ENCODE results near the gene SUPT3H.
"Not testable (repeated sequence)": the region's sequence is repeated elsewhere in the genome, so short reads cannot be mapped to it uniquely, and the experiment has no call there.

The SUPT3H gene

DNA sequence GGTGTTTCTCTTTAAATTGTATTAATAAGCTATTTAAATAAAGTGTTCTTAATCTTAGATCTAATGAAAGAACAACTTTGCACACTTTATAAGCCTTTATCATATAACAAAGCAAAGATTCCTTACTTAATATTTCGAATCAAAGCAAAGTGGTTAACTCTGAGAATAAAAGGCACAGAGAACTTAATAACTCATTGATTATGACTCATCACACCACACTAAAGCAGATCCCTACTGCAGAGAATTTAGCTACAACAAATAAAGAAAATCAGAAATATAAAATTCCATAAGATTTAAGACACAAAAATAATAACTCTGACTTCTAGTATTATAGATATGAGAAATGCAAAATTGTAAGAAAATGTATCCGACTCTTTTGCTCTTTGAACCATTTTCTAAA, 185.2 kb downstream of the SUPT3H start:
- no peak overlapping the region for H3K4me3 ChIP-seq (ENCODE audit: low read length)
- no peak overlapping the region for H3K9ac ChIP-seq (ENCODE audit: low read length)
- no peaks in the 10 kb centered on the region for H3K4me1 ChIP-seq (ENCODE audit: control insufficient read depth, low read depth, low read length)
- H3K9me3 ChIP-seq (ENCODE audit: control insufficient read depth, low read depth, low read length), result no peaks in the 10 kb centered on the region
- no peak overlapping the region for H3K27ac ChIP-seq (ENCODE audit: low read length)
- H3K27me3 ChIP-seq (ENCODE audit: control insufficient read depth, insufficient read depth, low read length), result no peaks in the 10 kb centered on the region
- H3K36me3 ChIP-seq (ENCODE audit: control insufficient read depth, low read depth, low read length), result no peaks in the 10 kb centered on the region

DNA sequence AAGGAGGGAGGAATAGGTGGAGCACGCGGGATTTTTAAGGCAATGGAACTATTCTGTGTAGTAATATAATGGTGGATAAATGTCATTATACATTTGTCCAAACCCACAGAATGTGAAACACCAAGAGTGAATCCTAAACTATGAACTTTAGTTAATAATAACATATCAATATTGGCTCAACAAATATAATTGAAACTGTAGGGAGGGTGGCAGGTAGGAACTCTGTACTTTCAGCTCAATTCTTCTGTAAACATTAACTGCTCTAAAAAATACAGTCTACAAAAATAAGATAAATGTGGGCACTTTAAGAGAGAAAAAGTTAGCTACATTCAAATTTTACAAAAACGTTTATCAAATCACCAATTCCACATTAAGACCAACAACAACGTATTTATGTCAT, 186.3 kb downstream of the SUPT3H start:
- H3K27me3 ChIP-seq (ENCODE audit: control insufficient read depth, insufficient read depth, low read length), result no peaks in the 10 kb centered on the region
- H3K9me3 ChIP-seq (ENCODE audit: control insufficient read depth, low read depth, low read length), result no peaks in the 10 kb centered on the region
- H3K4me1 ChIP-seq (ENCODE audit: control insufficient read depth, low read depth, low read length), result no peaks in the 10 kb centered on the region

DNA sequence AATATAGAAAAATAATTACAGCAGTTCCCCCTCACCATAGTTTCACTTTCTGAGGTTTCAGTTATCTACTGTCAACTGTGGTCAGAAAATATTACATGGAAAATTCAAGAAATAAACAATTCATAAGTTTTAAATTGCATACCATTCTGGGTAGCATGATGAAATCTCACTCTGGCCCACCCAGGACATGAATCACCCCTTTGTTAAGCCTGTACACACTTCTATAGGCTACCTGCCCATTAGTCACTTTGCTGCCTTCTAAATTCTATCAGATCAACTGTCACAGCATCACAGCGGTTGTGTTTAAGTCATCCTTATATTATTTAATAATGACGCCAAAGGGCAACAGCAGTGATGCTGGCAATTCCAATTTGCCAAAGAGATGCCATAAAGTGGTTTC, 189.9 kb downstream of the SUPT3H start:
- Histone ChIP-seq H3K36me3 (ENCODE audit: control insufficient read depth, low read depth, low read length) (no peaks in the 10 kb centered on the region), H3K4me3 (ENCODE audit: low read length) (no peak overlapping the region), H3K27ac (ENCODE audit: low read length) (no peak overlapping the region), H3K9ac (ENCODE audit: low read length) (no peak overlapping the region), H3K9me3 (ENCODE audit: control insufficient read depth, low read depth, low read length) (no peaks in the 10 kb centered on the region), H3K4me1 (ENCODE audit: control insufficient read depth, low read depth, low read length) (no peaks in the 10 kb centered on the region), H3K27me3 (ENCODE audit: control insufficient read depth, insufficient read depth, low read length) (no peaks in the 10 kb centered on the region)

More for the DNA sequence above, 186.3 kb downstream of the SUPT3H start:
- H3K4me3 ChIP-seq (ENCODE audit: low read length), result no peak overlapping the region
- no peaks in the 10 kb centered on the region for H3K36me3 ChIP-seq (ENCODE audit: control insufficient read depth, low read depth, low read length)
- no peak overlapping the region for H3K9ac ChIP-seq (ENCODE audit: low read length)
- no peak overlapping the region for H3K27ac ChIP-seq (ENCODE audit: low read length)

DNA sequence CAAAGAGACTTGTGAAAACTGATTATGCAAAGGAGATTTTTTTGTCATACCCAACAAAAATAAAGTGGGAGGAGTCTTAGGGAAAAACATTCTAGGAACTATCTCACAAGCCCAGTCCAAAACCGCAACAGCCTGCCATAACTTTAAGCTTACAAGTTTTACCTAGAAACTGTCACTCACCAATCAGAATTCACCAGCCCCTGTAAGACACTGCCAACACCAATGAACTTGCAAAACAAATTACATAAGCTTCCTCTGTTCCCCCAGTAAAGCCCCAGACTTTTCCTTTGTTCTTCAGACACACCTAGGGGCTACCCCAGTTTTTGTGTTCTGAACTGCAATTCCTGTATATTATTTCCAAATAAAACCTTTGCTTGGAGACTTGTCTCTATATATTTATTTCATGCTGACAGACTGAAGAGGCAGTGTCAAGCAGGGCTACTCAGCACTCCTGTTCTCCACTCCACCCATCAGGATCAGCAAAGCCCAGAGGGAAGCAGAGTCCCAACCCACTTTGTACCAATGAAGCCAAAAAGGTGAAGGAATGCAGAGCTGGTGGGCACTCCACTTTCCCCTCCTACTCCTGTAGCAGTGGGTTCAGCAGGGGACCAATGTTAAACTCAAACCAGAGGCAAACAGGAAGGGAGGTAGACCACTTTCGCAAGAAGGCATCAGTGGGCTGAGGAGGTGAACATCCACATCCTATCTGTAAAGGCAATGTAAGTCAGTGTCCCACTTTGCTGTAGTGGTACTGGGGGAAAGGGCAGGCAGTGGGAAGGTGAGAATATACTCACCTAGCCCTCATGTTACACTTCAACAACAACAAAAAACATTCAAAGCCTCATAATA, 192.1 kb downstream of the SUPT3H start:
- no peak overlapping the region for H3K9ac ChIP-seq (ENCODE audit: low read length)
- no peaks in the 10 kb centered on the region for H3K27me3 ChIP-seq (ENCODE audit: control insufficient read depth, insufficient read depth, low read length)
- no peaks in the 10 kb centered on the region for H3K9me3 ChIP-seq (ENCODE audit: control insufficient read depth, low read depth, low read length)
- no peak overlapping the region for H3K27ac ChIP-seq (ENCODE audit: low read length)
- H3K4me1 ChIP-seq (ENCODE audit: control insufficient read depth, low read depth, low read length), result no peaks in the 10 kb centered on the region
- H3K36me3 ChIP-seq (ENCODE audit: control insufficient read depth, low read depth, low read length), result no peaks in the 10 kb centered on the region
- H3K4me3 ChIP-seq (ENCODE audit: low read length), result no peak overlapping the region

DNA sequence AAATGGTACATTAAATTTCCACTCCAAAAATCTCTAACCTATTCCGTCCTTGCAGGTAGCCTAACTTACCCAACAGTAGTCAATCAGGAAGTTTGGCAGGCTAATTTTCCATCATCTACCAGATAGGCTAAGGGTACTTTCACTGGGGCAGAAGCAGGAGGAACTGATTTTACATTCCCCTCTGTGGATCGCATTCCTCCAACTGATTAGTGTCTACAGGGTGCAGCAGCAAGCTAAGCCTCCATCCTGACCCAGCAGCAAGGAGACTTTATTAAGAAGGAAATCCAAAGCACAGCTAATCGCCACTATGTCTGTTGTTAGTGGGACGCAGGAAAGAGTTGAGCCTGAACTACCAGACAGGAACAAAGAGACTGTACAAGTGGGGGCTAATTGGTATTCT, 192.8 kb downstream of the SUPT3H start:
- no peaks in the 10 kb centered on the region for H3K4me1 ChIP-seq (ENCODE audit: control insufficient read depth, low read depth, low read length)
- no peaks in the 10 kb centered on the region for H3K36me3 ChIP-seq (ENCODE audit: control insufficient read depth, low read depth, low read length)
- no peak overlapping the region for H3K9ac ChIP-seq (ENCODE audit: low read length)
- H3K4me3 ChIP-seq (ENCODE audit: low read length), result no peak overlapping the region
- no peaks in the 10 kb centered on the region for H3K27me3 ChIP-seq (ENCODE audit: control insufficient read depth, insufficient read depth, low read length)
- no peak overlapping the region for H3K27ac ChIP-seq (ENCODE audit: low read length)
- no peaks in the 10 kb centered on the region for H3K9me3 ChIP-seq (ENCODE audit: control insufficient read depth, low read depth, low read length)

DNA sequence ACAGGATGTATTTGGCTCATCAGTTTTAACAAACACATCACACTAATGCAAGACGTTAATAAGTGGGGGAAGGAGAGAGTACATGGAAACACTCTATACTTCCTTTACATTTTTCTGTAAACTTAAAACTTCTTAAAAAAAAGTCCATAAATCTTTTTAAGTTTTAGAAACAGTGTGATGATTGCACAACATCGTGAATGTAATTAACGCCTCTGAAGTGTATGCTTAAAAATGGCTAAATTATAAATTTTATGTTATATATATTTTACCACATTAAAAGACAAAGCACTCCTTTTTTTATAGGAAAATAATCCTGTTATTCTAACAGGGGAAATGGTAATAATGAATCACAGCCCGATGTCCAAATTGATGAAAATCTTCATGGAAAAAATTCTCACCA, 193.7 kb downstream of the SUPT3H start:
- Histone ChIP-seq H3K27me3 (ENCODE audit: control insufficient read depth, insufficient read depth, low read length) (no peaks in the 10 kb centered on the region), H3K9ac (ENCODE audit: low read length) (no peak overlapping the region), H3K4me1 (ENCODE audit: control insufficient read depth, low read depth, low read length) (no peaks in the 10 kb centered on the region), H3K36me3 (ENCODE audit: control insufficient read depth, low read depth, low read length) (no peaks in the 10 kb centered on the region), H3K4me3 (ENCODE audit: low read length) (no peak overlapping the region), H3K9me3 (ENCODE audit: control insufficient read depth, low read depth, low read length) (no peaks in the 10 kb centered on the region), H3K27ac (ENCODE audit: low read length) (no peak overlapping the region)

DNA sequence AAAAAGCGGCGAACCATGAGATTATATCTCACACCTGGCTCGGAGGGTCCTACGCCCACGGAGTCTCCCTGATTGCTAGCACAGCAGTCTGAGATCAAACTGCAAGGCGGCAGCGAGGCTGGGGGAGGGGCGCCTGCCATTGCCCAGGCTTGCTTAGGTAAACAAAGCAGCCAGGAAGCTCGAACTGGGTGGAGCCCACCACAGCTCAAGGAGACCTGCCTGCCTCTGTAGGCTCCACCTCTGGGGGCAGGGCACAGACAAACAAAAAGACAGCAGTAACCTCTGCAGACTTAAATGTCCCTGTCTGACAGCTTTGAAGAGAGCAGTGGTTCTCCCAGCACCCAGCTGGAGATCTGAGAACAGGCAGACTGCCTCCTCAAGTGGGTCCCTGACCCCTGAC, 201.4 kb downstream of the SUPT3H start:
- not testable (repeated sequence) for H3K4me1 ChIP-seq (ENCODE audit: control insufficient read depth, low read depth, low read length); H3K27me3 ChIP-seq (ENCODE audit: control insufficient read depth, insufficient read depth, low read length); H3K4me3 ChIP-seq (ENCODE audit: low read length); H3K36me3 ChIP-seq (ENCODE audit: control insufficient read depth, low read depth, low read length); H3K9me3 ChIP-seq (ENCODE audit: control insufficient read depth, low read depth, low read length); H3K27ac ChIP-seq (ENCODE audit: low read length); H3K9ac ChIP-seq (ENCODE audit: low read length)

DNA sequence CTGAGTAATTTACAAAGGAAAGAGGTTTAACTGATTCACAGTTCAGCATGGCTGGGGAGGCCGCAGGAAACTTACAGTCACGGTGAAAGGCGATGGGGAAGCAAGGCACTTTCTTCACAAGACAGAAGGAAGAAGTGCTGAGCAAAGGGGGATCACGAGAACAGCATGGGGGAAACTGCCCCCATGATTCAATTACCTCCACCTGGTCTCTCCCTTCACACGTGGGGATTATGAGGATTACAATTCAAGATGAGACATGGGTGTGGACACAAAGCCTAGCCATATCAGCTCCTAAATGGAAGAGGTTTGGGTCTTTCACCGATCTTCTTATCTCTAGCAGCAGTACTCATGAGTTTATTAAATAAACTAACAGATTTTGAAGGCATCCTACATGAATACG, 202.5 kb downstream of the SUPT3H start:
- no peak overlapping the region for H3K9ac ChIP-seq (ENCODE audit: low read length)
- no peaks in the 10 kb centered on the region for H3K27me3 ChIP-seq (ENCODE audit: control insufficient read depth, insufficient read depth, low read length)
- no peaks in the 10 kb centered on the region for H3K36me3 ChIP-seq (ENCODE audit: control insufficient read depth, low read depth, low read length)
- H3K9me3 ChIP-seq (ENCODE audit: control insufficient read depth, low read depth, low read length), result no peaks in the 10 kb centered on the region
- no peaks in the 10 kb centered on the region for H3K4me1 ChIP-seq (ENCODE audit: control insufficient read depth, low read depth, low read length)
- H3K27ac ChIP-seq (ENCODE audit: low read length), result no peak overlapping the region
- no peak overlapping the region for H3K4me3 ChIP-seq (ENCODE audit: low read length)

DNA sequence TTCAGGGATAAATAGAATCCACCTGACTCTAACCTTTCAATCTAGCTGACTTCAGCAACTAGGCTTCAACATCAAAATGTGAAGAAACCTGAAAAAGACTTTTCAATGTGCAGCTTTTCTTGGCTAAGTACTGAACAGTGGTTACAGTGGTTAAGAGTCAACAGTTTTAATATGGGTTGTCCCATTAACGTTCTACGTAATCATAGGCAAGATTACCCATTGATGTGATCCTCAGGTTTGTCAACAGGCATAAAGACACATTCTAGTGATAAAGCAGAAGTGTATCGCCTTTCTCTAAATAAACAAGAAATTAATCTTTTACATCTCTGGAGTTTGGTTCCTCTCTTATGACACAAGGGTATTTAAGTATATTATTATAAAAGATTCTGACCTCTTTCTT, 203.7 kb downstream of the SUPT3H start:
- H3K36me3 ChIP-seq (ENCODE audit: control insufficient read depth, low read depth, low read length), result no peaks in the 10 kb centered on the region
- no peak overlapping the region for H3K27ac ChIP-seq (ENCODE audit: low read length)
- no peaks in the 10 kb centered on the region for H3K9me3 ChIP-seq (ENCODE audit: control insufficient read depth, low read depth, low read length)
- peaks cover 6% of the 10 kb centered on the region for H3K4me1 ChIP-seq (ENCODE audit: control insufficient read depth, low read depth, low read length)
- H3K27me3 ChIP-seq (ENCODE audit: control insufficient read depth, insufficient read depth, low read length), result no peaks in the 10 kb centered on the region
- no peak overlapping the region for H3K9ac ChIP-seq (ENCODE audit: low read length)
- H3K4me3 ChIP-seq (ENCODE audit: low read length), result no peak overlapping the region

DNA sequence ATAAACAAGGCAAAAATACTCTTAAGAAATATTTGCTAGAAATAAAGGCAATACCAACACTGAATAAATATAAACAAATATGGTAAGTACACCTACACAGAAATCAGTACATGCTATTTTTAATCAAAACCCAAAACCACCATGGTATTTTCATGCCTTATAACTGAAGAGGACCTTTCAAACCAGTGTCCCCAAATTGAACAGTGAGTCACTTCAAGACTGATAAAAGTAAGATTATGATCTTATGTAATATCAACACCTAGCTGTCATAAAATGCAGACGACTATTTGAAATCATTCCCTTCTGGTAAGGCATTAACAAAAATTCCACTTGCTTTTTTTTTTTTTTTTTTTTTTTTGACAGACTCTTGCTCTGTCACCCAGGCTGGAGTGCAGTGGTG, 206.4 kb downstream of the SUPT3H start:
- no peak overlapping the region for H3K27ac ChIP-seq (ENCODE audit: low read length)
- no peaks in the 10 kb centered on the region for H3K36me3 ChIP-seq (ENCODE audit: control insufficient read depth, low read depth, low read length)
- peaks cover 6% of the 10 kb centered on the region for H3K4me1 ChIP-seq (ENCODE audit: control insufficient read depth, low read depth, low read length)
- no peaks in the 10 kb centered on the region for H3K27me3 ChIP-seq (ENCODE audit: control insufficient read depth, insufficient read depth, low read length)
- no peak overlapping the region for H3K9ac ChIP-seq (ENCODE audit: low read length)
- no peaks in the 10 kb centered on the region for H3K9me3 ChIP-seq (ENCODE audit: control insufficient read depth, low read depth, low read length)
- H3K4me3 ChIP-seq (ENCODE audit: low read length), result no peak overlapping the region

DNA sequence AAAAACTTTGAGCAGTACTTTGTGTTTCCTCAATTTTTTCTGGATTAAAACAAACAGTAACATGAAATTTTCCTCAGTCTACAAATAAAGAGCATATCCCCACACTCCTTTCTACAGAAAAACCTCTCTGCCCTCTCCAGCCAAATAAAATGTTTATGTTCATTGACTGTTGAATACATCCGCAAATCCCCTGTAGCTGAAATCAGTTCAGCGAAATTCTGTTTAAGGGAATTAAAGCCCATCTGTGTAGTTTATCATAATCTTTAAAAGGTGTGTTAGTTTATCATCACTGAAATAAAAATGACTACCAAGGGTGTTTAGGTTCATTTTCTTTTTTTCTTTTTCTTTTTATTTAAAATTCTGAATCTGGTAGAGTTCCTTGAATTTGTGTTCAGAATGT, 207.4 kb downstream of the SUPT3H start:
- peaks cover 6% of the 10 kb centered on the region for H3K4me1 ChIP-seq (ENCODE audit: control insufficient read depth, low read depth, low read length)
- no peaks in the 10 kb centered on the region for H3K9me3 ChIP-seq (ENCODE audit: control insufficient read depth, low read depth, low read length)

DNA sequence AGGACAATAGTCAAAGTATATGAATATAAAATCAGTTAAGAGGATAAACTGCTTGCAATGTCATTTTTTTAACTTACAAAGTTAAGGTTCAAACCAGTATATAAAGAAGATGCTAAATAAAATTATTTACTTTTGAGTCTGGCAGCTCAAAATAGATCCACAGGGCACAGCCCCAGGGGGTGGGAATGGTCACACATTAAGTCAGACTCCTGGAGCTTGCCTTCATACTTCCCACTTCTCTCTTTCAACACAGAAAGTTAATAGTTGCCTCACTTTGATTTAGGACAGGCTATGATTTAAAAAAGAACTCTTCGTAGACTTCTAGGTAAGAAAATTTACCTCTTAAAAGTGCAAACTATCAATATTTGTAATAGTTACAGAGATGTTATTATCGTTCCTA, 207.9 kb downstream of the SUPT3H start:
- no peak overlapping the region for H3K27ac ChIP-seq (ENCODE audit: low read length)
- H3K27me3 ChIP-seq (ENCODE audit: control insufficient read depth, insufficient read depth, low read length), result no peaks in the 10 kb centered on the region
- no peaks in the 10 kb centered on the region for H3K9me3 ChIP-seq (ENCODE audit: control insufficient read depth, low read depth, low read length)
- no peak overlapping the region for H3K4me3 ChIP-seq (ENCODE audit: low read length)
- H3K36me3 ChIP-seq (ENCODE audit: control insufficient read depth, low read depth, low read length), result no peaks in the 10 kb centered on the region
- no peak overlapping the region for H3K9ac ChIP-seq (ENCODE audit: low read length)
- H3K4me1 ChIP-seq (ENCODE audit: control insufficient read depth, low read depth, low read length), result peaks cover 6% of the 10 kb centered on the region

More for the DNA sequence above, 207.4 kb downstream of the SUPT3H start:
- H3K36me3 ChIP-seq (ENCODE audit: control insufficient read depth, low read depth, low read length), result no peaks in the 10 kb centered on the region
- no peaks in the 10 kb centered on the region for H3K27me3 ChIP-seq (ENCODE audit: control insufficient read depth, insufficient read depth, low read length)
- no peak overlapping the region for H3K4me3 ChIP-seq (ENCODE audit: low read length)
- no peak overlapping the region for H3K27ac ChIP-seq (ENCODE audit: low read length)
- H3K9ac ChIP-seq (ENCODE audit: low read length), result no peak overlapping the region

Data from iPS-18a (cell line).